Activated T-helper 1 cell treated with anti-CD3 and anti-CD28 coated beads, Interleukin-12 subunit alpha, Interleukin-12 subunit beta, Interleukin-2, Interleukin-4 antibody, amounts not matched to agents 30 ng/mL and 10 ng/mL and 1 ng/mL, durations not matched to agents 14 hours and 24 hours and 36 hours (primary cell): ENCODE results near the gene SMIM43. TPM values are rescaled to one million over a fixed set of nuclear protein-coding genes. Genes with fewer than 3 reads are reported as not detected.

ENCODE experiments used
- DNase-seq: peaks from one replicate; pipeline ENCODE4 v3.0.0; 2021; ENCODE audit warnings: low spot score
- H3K27ac Mint-ChIP-seq: one replicate; pipeline ENCODE4 v1.8.0; 2021; ENCODE audit warnings: mild to moderate bottlenecking, mixed read lengths
- H3K27me3 Mint-ChIP-seq: one replicate; pipeline ENCODE4 v1.8.0; 2022; ENCODE audit warnings: mild to moderate bottlenecking, moderate library complexity, mixed read lengths; ENCODE audit not compliant: insufficient read depth
- H3K36me3 Mint-ChIP-seq: one replicate; pipeline ENCODE4 v1.8.0; 2021; ENCODE audit warnings: low read depth, mixed read lengths
- H3K4me1 Mint-ChIP-seq: one replicate; pipeline ENCODE4 v1.8.0; 2021; ENCODE audit warnings: low read depth, mixed read lengths
- H3K4me3 Mint-ChIP-seq: one replicate; pipeline ENCODE4 v1.8.0; 2021; ENCODE audit warnings: mild to moderate bottlenecking, moderate library complexity, mixed read lengths
- H3K9me3 Mint-ChIP-seq: one replicate; pipeline ENCODE4 v1.8.0; 2021; ENCODE audit warnings: mixed read lengths
- intact Hi-C: fragments of 100-400 bp; cut with micrococcal nuclease; formaldehyde crosslinking; loops from one replicate; pipeline ENCODE4 v1.15.1; 2024
- total RNA-seq: library from RNA; stranded (reverse); gene quantifications from 2 replicates; pipeline ENCODE4 v1.2.3, GENCODE V29; 2022

Gene SMIM43
- total RNA-seq, 1 donor from 2014 or later = not detected

GRCh38 chr4:121791481-121791880, 26.5 kb upstream of the SMIM43 start:
- Mint-ChIP-seq H3K36me3 (peaks cover 3% of the 10 kb centered on the region), H3K4me1 (peaks cover 51% of the 10 kb centered on the region), H3K4me3 (no peak overlapping the region), H3K27ac (no peak overlapping the region), H3K27me3 (no peaks in the 10 kb centered on the region), H3K9me3 (no peaks in the 10 kb centered on the region)
- DNase-seq = no peak
- intact Hi-C loops = no loop called here

- H3K4me3 Mint-ChIP-seq = no peak overlapping the region
Measured at GRCh38 chr4:121790976-121791375, 26.0 kb upstream of the SMIM43 start.

GRCh38 chr4:121789960-121790829, 25.2 kb upstream of the SMIM43 start:
- peaks cover 2% of the 10 kb centered on the region for H3K27me3 Mint-ChIP-seq
- peaks cover 3% of the 10 kb centered on the region for H3K36me3 Mint-ChIP-seq
- no peaks in the 10 kb centered on the region for H3K9me3 Mint-ChIP-seq
- H3K4me1 Mint-ChIP-seq = peaks cover 38% of the 10 kb centered on the region
- no peak overlapping the region for H3K4me3 Mint-ChIP-seq
- no peak for DNase-seq
- no peak overlapping the region for H3K27ac Mint-ChIP-seq
- intact Hi-C loops = no loop called here

More at GRCh38 chr4:121790976-121791375, 26.0 kb upstream of the SMIM43 start:
- H3K4me1 Mint-ChIP-seq = peaks cover 46% of the 10 kb centered on the region
- no peaks in the 10 kb centered on the region for H3K27me3 Mint-ChIP-seq
- no peak for DNase-seq
- no peak overlapping the region for H3K27ac Mint-ChIP-seq
- H3K9me3 Mint-ChIP-seq = no peaks in the 10 kb centered on the region
- intact Hi-C loops = no loop called here
- H3K36me3 Mint-ChIP-seq = peaks cover 3% of the 10 kb centered on the region

GRCh38 chr4:121789455-121789854, 24.5 kb upstream of the SMIM43 start:
- Mint-ChIP-seq H3K4me3 (no peak overlapping the region), H3K9me3 (no peaks in the 10 kb centered on the region), H3K36me3 (peaks cover 3% of the 10 kb centered on the region), H3K4me1 (peaks cover 32% of the 10 kb centered on the region), H3K27me3 (peaks cover 5% of the 10 kb centered on the region), H3K27ac (peak overlapping the region; percentile 63)
- intact Hi-C loops = no loop called here
- no peak for DNase-seq

- Mint-ChIP-seq H3K27ac (peak overlapping the region; percentile 43), H3K4me1 (peaks cover 30% of the 10 kb centered on the region), H3K9me3 (no peaks in the 10 kb centered on the region), H3K36me3 (peaks cover 3% of the 10 kb centered on the region), H3K4me3 (no peak overlapping the region), H3K27me3 (peaks cover 9% of the 10 kb centered on the region)
- intact Hi-C loops = no loop called here
- DNase-seq = no peak
Measured at GRCh38 chr4:121788896-121789295, 23.9 kb upstream of the SMIM43 start.

GRCh38 chr4:121786221-121786620, 21.3 kb upstream of the SMIM43 start:
- no peak for DNase-seq
- Mint-ChIP-seq H3K36me3 (peaks cover 3% of the 10 kb centered on the region), H3K4me1 (peaks cover 30% of the 10 kb centered on the region), H3K27ac (no peak overlapping the region), H3K4me3 (no peak overlapping the region), H3K9me3 (no peaks in the 10 kb centered on the region), H3K27me3 (peaks cover 19% of the 10 kb centered on the region)
- intact Hi-C loops = no loop called here

GRCh38 chr4:121785479-121785878, 20.5 kb upstream of the SMIM43 start:
- Mint-ChIP-seq H3K27me3 (peaks cover 24% of the 10 kb centered on the region), H3K27ac (no peak overlapping the region), H3K4me1 (peaks cover 27% of the 10 kb centered on the region), H3K9me3 (no peaks in the 10 kb centered on the region), H3K36me3 (peaks cover 3% of the 10 kb centered on the region), H3K4me3 (no peak overlapping the region)
- no peak for DNase-seq
- intact Hi-C loops = no loop called here

GRCh38 chr4:121784975-121785374, 20.0 kb upstream of the SMIM43 start:
- Mint-ChIP-seq H3K27ac (no peak overlapping the region), H3K4me1 (peaks cover 23% of the 10 kb centered on the region), H3K36me3 (peaks cover 3% of the 10 kb centered on the region), H3K4me3 (no peak overlapping the region), H3K27me3 (peaks cover 27% of the 10 kb centered on the region), H3K9me3 (no peaks in the 10 kb centered on the region)
- DNase-seq = no peak
- intact Hi-C loops = no loop called here

- DNase-seq = no peak
- peaks cover 2% of the 10 kb centered on the region for H3K36me3 Mint-ChIP-seq
- H3K4me1 Mint-ChIP-seq = peaks cover 18% of the 10 kb centered on the region
- no peak overlapping the region for H3K4me3 Mint-ChIP-seq
- H3K9me3 Mint-ChIP-seq = no peaks in the 10 kb centered on the region
- H3K27ac Mint-ChIP-seq = no peak overlapping the region
- H3K27me3 Mint-ChIP-seq = peaks cover 30% of the 10 kb centered on the region
- intact Hi-C loops = no loop called here
Measured at GRCh38 chr4:121784401-121784800, 19.4 kb upstream of the SMIM43 start.

GRCh38 chr4:121783210-121783609, 18.2 kb upstream of the SMIM43 start:
- DNase-seq = no peak
- Mint-ChIP-seq H3K4me3 (no peak overlapping the region), H3K4me1 (peaks cover 6% of the 10 kb centered on the region), H3K27me3 (peaks cover 30% of the 10 kb centered on the region), H3K36me3 (peaks cover under 1% of the 10 kb centered on the region), H3K27ac (no peak overlapping the region), H3K9me3 (no peaks in the 10 kb centered on the region)
- intact Hi-C loops = no loop called here

- no peaks in the 10 kb centered on the region for H3K4me1 Mint-ChIP-seq
- DNase-seq = no peak
- intact Hi-C loops = no loop called here
- H3K4me3 Mint-ChIP-seq = no peak overlapping the region
- no peaks in the 10 kb centered on the region for H3K36me3 Mint-ChIP-seq
- peaks cover 34% of the 10 kb centered on the region for H3K27me3 Mint-ChIP-seq
- no peaks in the 10 kb centered on the region for H3K9me3 Mint-ChIP-seq
- H3K27ac Mint-ChIP-seq = no peak overlapping the region
Measured at GRCh38 chr4:121778991-121779628, 14.1 kb upstream of the SMIM43 start.

GRCh38 chr4:121777625-121778024, 12.7 kb upstream of the SMIM43 start:
- Mint-ChIP-seq H3K36me3 (no peaks in the 10 kb centered on the region), H3K27ac (no peak overlapping the region), H3K4me3 (no peak overlapping the region), H3K9me3 (no peaks in the 10 kb centered on the region), H3K4me1 (no peaks in the 10 kb centered on the region), H3K27me3 (peaks cover 29% of the 10 kb centered on the region)
- intact Hi-C loops = no loop called here
- no peak for DNase-seq

- H3K4me1 Mint-ChIP-seq = no peaks in the 10 kb centered on the region
- intact Hi-C loops = no loop called here
- H3K27ac Mint-ChIP-seq = no peak overlapping the region
- H3K36me3 Mint-ChIP-seq = no peaks in the 10 kb centered on the region
- peaks cover 30% of the 10 kb centered on the region for H3K27me3 Mint-ChIP-seq
- H3K4me3 Mint-ChIP-seq = no peak overlapping the region
- H3K9me3 Mint-ChIP-seq = no peaks in the 10 kb centered on the region
- no peak for DNase-seq
Measured at GRCh38 chr4:121776610-121777401, 11.8 kb upstream of the SMIM43 start.
